HG03354 (cell line): ENCODE measurements around the gene ZBTB43.
"Not testable (repeated sequence)": the region's sequence is repeated elsewhere in the genome, so short reads cannot be mapped to it uniquely, and the experiment has no call there.

Experiments used
- ATAC-seq: cut with Tn5 transposase; IDR thresholded peaks from one replicate; pipeline ENCODE4 v1.9.1; 2021; ENCODE audit warnings: mild to moderate bottlenecking; ENCODE audit not compliant: unreplicated experiment, poor library complexity, severe bottlenecking

ZBTB43 gene

DNA sequence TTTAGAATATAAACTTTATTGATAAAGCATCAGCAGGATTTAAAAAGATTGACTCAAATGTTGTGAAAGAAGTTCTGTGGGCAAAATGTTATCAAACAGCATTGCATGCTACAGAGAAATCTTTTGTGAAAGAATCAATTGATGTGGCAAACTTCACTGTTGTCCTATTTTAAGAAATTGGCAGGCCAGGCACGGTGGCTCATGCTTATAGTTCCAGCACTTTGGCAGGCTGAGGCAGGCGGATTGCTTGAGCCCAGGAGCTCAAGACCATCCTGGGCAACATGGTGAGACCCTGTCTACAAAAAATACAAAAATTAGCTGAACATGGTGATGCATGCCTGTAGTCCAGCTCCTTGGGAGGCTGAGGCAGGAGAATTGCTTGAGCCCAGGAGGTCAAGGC, 17.4 kb downstream of the ZBTB43 start:
- no peak for ATAC-seq

DNA sequence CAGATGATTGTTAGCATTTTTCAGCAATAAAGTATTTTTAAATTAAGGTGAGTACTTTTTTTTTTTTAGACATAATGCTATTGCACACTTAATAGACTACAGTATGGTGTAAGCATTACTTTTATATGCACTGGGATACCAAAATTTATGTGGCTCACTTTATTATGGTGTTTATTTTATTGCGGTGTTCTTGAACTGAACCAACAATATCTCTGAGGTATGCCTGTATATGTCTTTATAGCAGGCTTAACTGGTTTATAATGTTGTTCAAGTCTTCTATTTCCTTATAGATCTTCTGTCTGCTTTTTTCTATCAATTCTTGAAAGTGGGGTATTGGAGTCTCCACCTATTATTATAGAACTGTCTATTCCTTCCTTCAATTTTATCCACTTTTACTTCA, 18.0 kb downstream of the ZBTB43 start:
- no peak for ATAC-seq

DNA sequence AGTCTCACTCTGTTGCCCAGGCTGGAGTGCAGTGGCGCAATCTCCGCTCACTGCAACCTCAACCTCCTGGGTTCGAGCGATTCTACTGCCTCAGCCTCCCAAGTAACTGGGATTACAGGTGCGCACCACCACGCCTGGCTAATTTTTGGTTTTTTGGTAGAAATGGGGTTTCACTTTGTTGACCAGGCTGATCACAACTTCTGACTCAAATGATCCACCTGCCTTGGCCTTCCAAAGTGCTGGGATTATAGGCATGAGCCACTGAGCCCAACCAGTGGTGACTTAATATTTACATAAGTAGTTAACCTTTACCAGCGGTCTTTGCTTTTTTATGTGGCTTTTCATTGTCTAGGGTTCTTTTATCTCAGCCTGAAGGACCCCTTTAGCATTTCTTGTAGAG, 19.2 kb downstream of the ZBTB43 start:
- ATAC-seq, result not testable (repeated sequence)

DNA sequence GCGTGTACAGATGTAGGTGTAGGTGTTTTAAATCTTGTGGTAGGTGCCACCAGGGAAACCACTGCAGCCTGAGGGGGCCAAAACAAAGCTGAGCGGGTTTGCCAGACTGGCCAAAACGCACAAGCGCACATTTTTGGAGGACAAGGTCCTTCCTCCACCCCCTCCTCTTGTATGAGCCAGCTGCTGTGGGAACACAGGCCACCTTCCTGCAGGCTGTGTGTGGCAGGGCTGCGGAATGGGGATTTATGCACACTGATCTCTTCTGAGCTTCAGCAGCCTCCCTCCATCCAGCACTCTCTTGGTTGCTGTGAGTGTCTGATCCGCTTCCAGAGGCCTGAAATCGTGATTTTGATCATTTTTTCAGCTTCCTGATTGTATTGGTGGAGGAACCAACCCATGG, 22.4 kb downstream of the ZBTB43 start:
- ATAC-seq, result no peak

DNA sequence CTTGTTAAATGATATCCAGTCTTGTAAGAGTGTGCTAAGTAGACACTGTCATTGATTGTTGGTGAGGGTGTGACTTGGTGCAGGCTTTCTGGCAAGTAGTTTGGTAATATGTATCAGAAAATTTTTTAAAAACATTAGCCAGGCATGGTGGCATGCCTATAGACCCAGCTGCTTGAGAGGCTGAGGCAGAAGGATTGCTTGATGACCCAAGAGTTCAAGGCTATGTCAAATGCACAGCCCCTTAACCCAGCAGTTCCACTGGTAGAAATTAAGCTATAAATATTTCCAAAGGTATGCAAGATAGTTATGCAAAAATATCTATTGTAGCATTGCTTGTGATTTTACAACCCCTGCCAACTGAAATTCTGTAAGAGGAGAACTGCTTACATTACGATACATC, 24.2 kb downstream of the ZBTB43 start:
- no peak for ATAC-seq

DNA sequence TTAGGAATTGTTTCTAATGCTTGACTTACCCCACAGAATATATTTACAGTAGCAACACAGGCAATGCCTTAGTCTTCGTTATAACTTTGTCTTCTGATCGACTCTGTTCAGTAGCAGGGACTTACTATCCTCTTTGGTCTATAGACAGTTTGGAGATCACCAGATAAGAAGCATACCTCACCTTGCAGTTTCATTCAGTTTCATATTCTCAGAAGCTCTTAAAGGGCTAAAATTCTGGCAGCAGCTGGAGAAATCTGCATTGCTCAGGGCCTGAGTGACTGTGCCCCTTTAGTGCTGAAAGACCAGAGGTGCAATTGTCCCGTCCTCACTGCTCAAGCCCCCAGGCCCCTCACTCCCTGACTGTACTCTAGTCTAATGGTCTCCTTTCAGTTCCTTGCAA, 26.0 kb downstream of the ZBTB43 start:
- no peak for ATAC-seq

DNA sequence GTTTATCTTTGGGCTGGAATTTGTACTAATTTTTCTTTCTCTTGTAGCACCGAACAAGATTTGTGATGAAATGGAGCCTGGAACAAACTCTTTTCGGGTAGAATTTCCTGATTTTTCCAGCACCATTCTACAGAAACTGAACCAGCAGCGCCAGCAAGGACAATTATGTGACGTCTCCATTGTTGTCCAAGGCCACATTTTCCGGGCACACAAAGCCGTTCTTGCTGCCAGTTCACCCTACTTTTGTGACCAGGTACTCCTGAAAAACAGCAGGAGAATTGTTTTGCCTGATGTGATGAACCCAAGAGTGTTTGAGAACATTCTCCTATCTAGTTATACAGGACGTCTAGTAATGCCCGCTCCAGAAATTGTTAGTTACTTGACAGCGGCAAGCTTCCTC, 27.6 kb downstream of the ZBTB43 start:
- ATAC-seq, result no peak

DNA sequence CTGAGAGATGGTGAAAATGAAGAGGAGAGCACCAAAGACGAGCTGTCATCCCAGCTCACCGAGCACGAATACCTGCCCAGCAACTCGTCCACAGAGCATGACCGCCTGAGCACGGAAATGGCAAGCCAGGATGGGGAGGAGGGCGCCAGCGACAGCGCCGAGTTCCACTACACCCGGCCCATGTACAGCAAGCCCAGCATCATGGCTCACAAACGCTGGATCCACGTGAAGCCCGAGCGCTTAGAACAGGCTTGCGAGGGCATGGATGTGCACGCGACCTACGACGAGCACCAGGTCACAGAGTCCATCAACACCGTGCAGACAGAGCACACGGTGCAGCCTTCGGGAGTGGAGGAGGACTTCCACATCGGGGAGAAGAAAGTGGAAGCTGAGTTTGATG, 28.2 kb downstream of the ZBTB43 start:
- no peak for ATAC-seq

DNA sequence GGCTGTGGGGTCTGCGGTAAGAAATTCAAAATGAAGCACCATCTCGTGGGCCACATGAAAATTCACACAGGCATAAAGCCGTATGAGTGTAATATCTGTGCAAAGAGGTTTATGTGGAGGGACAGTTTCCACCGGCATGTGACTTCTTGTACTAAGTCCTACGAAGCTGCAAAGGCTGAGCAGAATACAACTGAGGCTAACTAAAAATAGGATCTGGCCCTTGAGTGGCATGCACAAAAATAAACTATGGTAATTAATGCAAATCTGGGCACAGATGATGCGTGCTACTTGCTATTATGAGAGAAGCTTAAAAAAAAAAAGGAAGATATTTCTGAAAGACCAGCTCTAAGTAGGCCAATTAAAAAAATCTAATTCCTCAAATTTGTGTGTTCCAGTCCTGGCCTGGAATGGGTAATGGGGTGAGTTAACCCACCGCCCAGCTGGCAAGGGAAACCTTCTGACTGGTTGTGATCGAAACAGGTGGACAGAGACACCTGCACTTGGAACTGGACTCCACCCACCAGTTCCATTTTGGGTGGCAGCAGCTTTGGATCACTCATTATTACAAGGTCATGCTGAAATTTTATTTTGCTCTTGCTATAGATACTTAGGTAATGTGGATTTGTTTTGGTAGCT, 29.0 kb downstream of the ZBTB43 start:
- ATAC-seq, result no peak

DNA sequence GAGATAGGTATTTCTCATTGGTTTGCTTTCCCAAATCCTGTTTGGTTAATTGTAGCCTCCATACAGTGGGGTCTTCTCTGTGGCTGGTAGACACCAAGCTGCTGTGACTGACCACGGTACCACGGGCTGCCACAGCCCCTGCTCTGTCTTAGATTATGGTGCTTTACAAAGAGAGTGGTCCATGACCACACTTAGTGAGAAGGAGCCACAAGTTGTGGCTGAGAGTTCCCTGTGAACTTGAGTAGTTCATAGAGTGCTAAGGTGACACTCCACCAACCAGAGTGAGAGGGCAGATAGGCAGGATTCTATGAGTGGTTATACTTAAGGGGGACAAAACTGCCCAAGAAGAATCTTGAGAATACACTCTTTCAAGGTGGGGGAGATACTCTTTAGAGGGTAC, 29.8 kb downstream of the ZBTB43 start:
- no peak for ATAC-seq

DNA sequence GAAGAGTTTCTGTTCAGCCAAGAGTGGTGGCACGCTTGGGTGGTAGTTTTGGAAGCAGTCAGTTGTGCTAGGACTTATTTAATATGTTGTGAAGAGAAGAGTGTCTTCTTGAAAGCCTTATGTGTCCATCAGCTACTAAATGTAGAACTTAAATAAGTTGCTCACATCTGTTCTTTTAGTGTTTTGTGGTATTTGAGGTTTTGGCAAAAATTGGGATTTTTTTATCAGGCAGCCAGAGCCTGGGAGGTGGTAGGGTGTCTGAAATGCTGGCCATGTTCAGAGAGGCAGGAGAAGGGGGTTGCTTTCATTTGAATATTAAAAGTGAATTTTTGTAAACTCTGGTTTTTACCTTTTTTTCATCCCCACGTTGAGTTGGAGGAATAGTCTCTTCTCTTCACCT, 31.4 kb downstream of the ZBTB43 start:
- ATAC-seq, result no peak

DNA sequence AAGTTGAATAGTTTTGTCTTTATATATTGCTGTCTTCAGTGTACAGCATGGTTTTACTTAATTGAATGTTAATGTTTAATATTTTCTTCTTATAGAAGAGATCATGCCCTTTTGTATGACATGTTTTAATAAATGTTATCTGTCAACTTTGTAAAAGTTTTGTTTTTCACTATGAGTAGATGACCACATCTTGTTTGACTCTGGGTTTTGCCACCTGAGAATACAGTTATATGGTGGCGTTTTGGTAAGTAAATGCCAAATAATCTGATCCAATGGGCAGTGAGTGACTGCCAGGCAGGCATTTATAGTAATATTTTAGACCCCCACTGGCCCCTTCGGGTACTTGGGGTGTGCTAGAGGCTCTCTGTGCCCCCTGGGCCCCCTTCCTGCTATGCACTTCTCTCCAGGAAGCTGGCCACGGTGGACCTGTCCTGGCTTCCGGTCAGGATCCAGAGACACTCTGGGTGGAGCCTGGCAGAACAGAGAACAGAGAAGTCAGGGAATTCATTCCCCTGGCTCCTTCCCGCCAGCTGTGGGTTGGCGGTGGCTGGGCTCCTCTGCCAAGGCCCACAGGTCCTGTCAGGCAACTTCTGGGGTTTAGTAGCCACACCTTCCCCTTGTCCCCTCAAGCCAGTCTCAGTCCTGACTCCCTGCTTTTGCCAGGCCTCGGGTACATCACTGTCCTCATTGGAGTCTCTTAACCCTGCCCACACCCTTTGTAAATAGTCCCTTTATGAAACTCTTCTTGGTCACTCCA, 33.4 kb downstream of the ZBTB43 start:
- ATAC-seq, result no peak

DNA sequence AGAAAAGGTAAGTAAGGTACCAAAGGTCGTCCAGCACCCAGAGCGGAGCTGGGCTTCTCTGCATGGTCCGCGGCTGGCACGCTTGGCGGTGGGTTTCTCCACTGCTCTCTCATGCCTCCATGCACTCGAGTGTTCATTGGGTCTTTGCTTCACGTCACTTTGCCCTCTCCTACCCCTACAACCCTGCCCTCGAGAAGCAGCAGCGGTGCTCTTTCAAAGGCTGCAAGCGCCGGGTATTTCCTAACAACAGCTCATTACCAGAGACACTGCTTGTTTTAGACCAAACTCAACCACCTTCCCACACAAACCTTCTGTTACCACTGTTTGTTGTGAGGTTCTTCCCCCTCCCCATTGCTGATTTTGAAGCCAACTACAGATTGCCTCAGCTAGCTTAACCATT, 34.1 kb downstream of the ZBTB43 start:
- no peak for ATAC-seq

DNA sequence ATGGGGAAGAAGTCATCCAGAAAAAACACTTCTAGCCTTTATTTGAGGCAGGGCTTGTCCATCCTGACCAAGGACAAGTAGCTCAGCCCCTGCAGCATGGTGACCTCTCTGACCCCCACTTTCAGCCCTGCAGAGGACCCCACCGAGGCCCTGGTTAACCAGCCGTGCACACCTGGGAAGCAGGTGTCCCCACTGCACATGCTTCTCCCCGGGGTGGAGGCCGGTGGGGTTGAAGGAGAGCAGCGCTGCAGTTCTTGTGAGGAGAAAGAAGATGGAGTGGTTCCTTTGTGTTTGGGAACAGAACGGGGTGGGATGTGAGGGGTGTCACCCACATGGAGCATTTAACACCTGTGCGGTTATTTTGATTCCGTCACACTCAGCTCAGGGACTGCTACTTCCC, 34.5 kb downstream of the ZBTB43 start:
- ATAC-seq, result no peak

DNA sequence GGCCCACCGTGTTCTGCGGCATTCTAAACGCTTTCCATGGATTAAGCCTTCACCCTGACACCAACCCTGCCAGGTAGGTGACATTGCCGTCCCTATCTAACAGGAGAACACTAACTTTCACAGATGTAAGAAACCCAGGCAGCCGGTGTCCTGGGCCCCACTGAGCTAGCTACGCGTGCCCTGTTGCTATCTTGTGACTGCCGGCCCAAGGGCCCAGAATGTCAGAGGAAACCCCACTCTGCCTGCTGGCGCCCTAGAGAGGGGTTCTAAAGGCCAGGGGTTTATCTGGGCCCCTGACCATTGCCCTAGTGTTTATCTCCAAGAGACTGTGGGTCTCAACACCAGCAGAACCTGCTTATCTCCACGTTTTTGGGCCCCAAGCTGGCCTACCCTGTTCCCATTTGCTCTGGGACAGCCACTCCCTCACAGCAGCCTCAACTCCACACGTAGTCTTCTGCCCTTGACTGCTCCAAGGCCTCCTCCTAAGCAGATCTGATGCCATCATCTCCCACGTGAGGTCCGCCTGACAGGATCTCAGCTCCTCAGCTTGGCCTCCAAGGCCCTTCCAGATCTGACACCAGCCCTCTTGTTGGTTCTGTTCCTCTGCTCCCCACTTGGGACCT, 37.5 kb downstream of the ZBTB43 start:
- no peak for ATAC-seq

DNA sequence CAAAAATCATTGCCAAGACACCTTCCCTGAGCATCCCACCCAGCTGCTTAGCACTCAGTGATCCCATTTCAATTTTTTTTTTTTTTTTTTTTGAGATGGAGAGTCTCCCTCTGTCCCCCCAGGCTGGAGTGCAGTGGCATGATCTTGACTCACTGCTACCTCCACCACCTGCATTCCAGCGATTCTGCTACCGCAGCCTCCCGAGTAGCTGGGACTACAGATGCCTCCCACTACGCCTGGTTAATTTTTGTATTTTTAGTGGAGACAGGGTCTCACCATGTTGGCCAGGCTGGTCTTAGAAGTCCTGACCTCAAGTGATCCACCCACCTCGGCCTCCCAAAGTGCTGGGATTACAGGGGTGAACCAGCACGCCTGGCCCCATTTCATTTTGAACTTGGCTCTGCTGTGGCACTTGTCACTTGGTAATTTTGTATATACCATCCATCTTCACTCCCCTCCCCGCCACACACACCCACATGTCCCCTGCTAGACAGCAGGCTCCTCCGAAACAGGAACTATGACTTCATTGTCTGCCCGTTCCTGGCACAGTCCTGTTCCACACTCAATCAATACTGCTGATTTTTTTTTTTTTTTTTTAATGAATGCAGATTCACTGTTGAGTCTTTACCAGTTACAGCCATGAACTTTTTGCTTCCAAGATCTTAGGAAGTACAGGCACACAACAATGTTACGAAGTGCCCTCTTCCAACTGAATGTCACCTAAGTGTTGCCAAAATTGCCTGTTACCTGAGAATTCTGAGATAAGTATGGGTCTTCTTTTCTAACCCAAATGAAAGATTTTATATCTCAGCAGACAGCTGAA, 38.3 kb downstream of the ZBTB43 start:
- ATAC-seq, result no peak

DNA sequence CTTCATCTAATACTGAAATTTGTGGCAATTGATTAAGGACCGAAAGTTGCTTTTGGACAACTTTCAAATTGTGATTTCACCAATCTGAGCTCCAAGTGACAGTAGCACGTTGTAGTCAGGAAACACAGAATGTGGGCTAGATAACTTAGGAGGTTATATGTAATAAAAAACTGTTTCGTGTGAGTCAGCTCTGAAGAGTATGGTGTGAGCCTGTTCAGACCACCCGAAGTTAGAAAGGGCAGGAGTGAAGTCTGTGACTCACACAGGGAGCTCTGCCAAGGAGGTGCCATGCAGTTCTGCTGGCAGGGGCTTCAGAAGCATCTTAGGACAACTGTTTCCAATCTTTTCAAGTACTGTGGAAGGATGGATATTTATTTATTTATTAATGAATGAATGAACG, 39.2 kb downstream of the ZBTB43 start:
- no peak for ATAC-seq

DNA sequence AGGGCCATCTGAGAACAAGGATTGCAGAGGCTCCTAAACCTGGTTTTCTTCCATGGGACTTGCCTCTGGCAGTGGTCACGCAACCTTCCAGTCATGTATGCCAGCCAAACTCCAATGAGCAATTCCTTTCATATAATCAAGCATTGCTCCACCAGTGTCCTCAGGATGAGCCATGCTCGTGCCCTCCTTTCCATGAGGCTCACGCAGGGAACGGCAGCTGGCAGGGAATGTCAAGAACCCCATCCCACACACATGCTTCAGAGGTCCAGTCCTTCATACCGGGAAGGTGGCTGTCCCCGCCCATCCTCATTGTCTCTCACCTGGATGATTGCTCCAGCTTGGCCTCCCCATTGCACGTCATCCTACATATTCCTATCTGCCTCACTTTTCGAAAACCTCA, 42.2 kb downstream of the ZBTB43 start:
- ATAC-seq, result no peak

DNA sequence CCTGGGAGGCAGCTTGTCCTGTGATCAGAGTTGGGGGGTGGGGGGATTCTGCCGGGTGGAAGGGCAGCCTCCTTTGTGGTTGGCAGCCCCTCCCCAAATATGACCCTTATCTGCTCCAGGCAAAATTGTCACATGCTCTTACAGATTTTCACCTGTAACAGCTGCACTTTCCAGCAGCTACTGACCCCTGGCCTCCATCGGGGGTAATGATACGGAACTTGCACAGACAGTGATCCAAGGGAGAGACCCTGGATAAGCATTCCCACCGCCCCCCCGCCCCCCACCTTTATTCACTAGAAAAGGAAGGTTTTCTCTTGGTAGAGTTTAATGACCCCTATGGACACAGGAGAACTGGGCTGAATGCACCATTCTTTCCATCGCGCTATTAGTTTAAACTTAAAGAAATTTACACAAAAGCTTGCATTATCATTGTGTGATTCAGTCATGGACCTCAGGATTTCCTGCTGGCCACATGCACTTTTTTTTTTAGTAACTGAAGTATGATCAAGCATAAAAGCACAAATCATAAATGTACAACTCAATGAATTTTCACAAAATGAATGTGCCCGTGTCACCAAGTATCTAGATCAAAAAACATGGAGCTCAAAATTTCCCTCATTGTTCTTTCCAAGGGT, 44.9 kb downstream of the ZBTB43 start:
- ATAC-seq, result no peak

DNA sequence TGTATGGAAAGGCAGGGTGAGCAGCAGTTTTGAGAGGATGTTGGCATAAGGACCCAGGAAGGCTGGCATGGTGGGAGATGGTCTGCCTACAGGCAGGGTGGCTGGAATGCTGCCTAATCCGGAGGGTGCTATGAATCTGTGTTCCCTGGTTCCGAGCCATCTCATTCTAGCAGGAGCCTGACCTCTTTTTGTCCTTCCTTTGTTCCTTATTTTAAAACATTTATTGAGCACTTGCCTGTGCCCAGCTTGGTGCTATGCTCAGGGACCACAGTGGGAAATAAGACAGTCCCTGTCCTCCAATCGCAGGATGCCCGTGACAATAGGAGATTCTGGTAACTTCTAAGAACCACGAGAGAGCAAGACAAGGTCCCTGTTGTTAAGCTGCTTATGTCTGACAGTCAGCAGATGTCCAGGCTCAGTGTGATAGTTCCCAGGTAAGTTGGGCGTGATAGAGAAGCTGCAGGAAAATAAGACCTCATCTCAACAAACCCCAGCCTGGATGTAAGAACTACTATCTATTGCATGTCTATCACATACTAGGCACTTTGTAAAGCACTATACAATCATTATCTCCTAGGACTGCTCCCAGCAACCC, 46.5 kb downstream of the ZBTB43 start:
- ATAC-seq, result no peak
